H1 (cell line): ENCODE measurements around the gene ZMYND10. TPM values are rescaled to one million over a fixed set of nuclear protein-coding genes. Genes with fewer than 3 reads are reported as not detected.

Experiments used
- CBX5 ChIP-seq: fragments of 300-800, 300-1000 bp; sonication (generic); IDR thresholded peaks from 2 replicates; pipeline ENCODE4 v1.7.1; 2016; ENCODE audit warnings: antibody characterized with exemption, low read length, low read depth
- CBX8 ChIP-seq: fragments of 300-800, 300-1000 bp; sonication (generic); IDR thresholded peaks from 2 replicates; pipeline ENCODE4 v1.7.1; 2016; ENCODE audit warnings: low read depth, low read length, borderline replicate concordance
- CEBPB ChIP-seq: IDR thresholded peaks from 2 replicates; pipeline ENCODE4 v1.6.1; 2012; ENCODE audit warnings: low read depth, low read length
- CHD2 ChIP-seq: IDR thresholded peaks from 2 replicates; pipeline ENCODE4 v1.6.1; 2012; ENCODE audit warnings: low read length, improper control_type of control experiment
- CREB1 ChIP-seq: IDR thresholded peaks from 2 replicates; pipeline ENCODE4 v1.6.1; 2012; ENCODE audit warnings: inconsistent platforms
- EP300 ChIP-seq, 2 experiments: IDR thresholded peaks; 1 replicate in 1 of 2; 2 replicates in 1 of 2; pipeline ENCODE4 v1.6.1; 2011 to 2012; ENCODE audit warnings: low read depth in 2 of 2, low read length in 2 of 2, mild to moderate bottlenecking in 2 of 2, borderline replicate concordance in 1 of 2, inconsistent platforms in 1 of 2, moderate library complexity in 1 of 2
- HDAC6 ChIP-seq: IDR thresholded peaks from one replicate; pipeline ENCODE4 v1.7.1; 2012; ENCODE audit warnings: low read depth, mild to moderate bottlenecking, inconsistent platforms, low read length, moderate library complexity
- KDM5A ChIP-seq: fragments of 200-600 bp; IDR thresholded peaks from 2 replicates; pipeline ENCODE4 v1.7.1; 2012; ENCODE audit warnings: mild to moderate bottlenecking, low read length, inconsistent platforms, mixed read lengths
- POLR2A ChIP-seq, 2 experiments: IDR thresholded peaks; 1 replicate in 1 of 2; 2 replicates in 1 of 2; pipeline ENCODE4 v1.6.1; 2011; ENCODE audit warnings: low read depth in 2 of 2, low read length in 2 of 2, mild to moderate bottlenecking in 2 of 2; ENCODE audit errors: control extremely low read depth in 1 of 2
- RFX5 ChIP-seq: IDR thresholded peaks from 2 replicates; pipeline ENCODE4 v1.6.1; 2011; ENCODE audit warnings: low read depth, low read length, improper control_type of control experiment, borderline replicate concordance
- SP1 ChIP-seq: IDR thresholded peaks from 2 replicates; pipeline ENCODE4 v1.6.1; 2011; ENCODE audit warnings: low read depth, low read length
- SP2 ChIP-seq: IDR thresholded peaks from 2 replicates; pipeline ENCODE4 v1.6.1; 2012; ENCODE audit warnings: mild to moderate bottlenecking, low read length, inconsistent platforms
- SRF ChIP-seq: IDR thresholded peaks from 2 replicates; pipeline ENCODE4 v1.6.1; 2011; ENCODE audit warnings: mild to moderate bottlenecking, low read depth, low read length, moderate library complexity
- SUZ12 ChIP-seq: fragments of 200-600 bp; sonication (generic); IDR thresholded peaks from 2 replicates; pipeline ENCODE4 v1.6.1; 2012; ENCODE audit warnings: mild to moderate bottlenecking, inconsistent platforms, low read length, moderate library complexity, mixed read lengths
- TAF1 ChIP-seq: IDR thresholded peaks from 2 replicates; pipeline ENCODE4 v1.6.1; 2011; ENCODE audit warnings: mild to moderate bottlenecking, low read depth, low read length
- ZNF274 ChIP-seq: IDR thresholded peaks from 2 replicates; pipeline ENCODE4 v1.7.0; 2012; ENCODE audit warnings: low read length, borderline replicate concordance; ENCODE audit errors: extremely low read depth
- polyA plus RNA-seq, 7 experiments: library from polyadenylated mRNA; depleted of rRNA in 3 of 7; stranded (reverse) in 5 of 7; unstranded in 2 of 7; fragments of >200 nt in 5 of 7; fragments of 200-250 nt in 2 of 7; gene quantifications; 1 replicate in 5 of 7; 2 replicates in 1 of 7; 4 replicates in 1 of 7; pipeline versions ENCODE4 v1.2.1 to v1.2.3, GENCODE V29; 2011 to 2013; ENCODE audit warnings: missing spikeins in 2 of 7, mixed read lengths in 2 of 7
- total RNA-seq: library from RNA; stranded (reverse); fragmentation: NEBNext Ultra II Directional; extraction: Animal tissue kit (Norgen Biotek cat#: 25700); gene quantifications from 2 replicates; pipeline ENCODE4 v1.2.1, GENCODE V29; 2021
- TF ChIP-seq, protein P1 (sequence below): IDR thresholded peaks from 2 replicates; pipeline ENCODE4 v1.6.1; 2011; ENCODE audit warnings: low read length, improper control_type of control experiment
- TF ChIP-seq, protein P2 (sequence below): IDR thresholded peaks from 2 replicates; pipeline ENCODE4 v1.6.1; 2011; ENCODE audit warnings: low read depth, mild to moderate bottlenecking, low read length; ENCODE audit not compliant: insufficient read depth
- TF ChIP-seq, protein P3 (sequence below): IDR thresholded peaks from 2 replicates; pipeline ENCODE4 v1.6.1; 2012; ENCODE audit warnings: inconsistent platforms
- TF ChIP-seq, protein P4 (sequence below): IDR thresholded peaks from 2 replicates; pipeline ENCODE4 v1.6.1; 2012; ENCODE audit warnings: low read length, inconsistent platforms
- TF ChIP-seq, protein P5 (sequence below): IDR thresholded peaks from 2 replicates; pipeline ENCODE4 v1.6.1; 2012; ENCODE audit warnings: inconsistent platforms

Gene ZMYND10
- total and polyA plus RNA-seq, 2 of the 8 experiments (the other 6 are each of a cell fraction or from before 2014, with no cell fraction given): 0.56 to 0.79 TPM

DNA sequence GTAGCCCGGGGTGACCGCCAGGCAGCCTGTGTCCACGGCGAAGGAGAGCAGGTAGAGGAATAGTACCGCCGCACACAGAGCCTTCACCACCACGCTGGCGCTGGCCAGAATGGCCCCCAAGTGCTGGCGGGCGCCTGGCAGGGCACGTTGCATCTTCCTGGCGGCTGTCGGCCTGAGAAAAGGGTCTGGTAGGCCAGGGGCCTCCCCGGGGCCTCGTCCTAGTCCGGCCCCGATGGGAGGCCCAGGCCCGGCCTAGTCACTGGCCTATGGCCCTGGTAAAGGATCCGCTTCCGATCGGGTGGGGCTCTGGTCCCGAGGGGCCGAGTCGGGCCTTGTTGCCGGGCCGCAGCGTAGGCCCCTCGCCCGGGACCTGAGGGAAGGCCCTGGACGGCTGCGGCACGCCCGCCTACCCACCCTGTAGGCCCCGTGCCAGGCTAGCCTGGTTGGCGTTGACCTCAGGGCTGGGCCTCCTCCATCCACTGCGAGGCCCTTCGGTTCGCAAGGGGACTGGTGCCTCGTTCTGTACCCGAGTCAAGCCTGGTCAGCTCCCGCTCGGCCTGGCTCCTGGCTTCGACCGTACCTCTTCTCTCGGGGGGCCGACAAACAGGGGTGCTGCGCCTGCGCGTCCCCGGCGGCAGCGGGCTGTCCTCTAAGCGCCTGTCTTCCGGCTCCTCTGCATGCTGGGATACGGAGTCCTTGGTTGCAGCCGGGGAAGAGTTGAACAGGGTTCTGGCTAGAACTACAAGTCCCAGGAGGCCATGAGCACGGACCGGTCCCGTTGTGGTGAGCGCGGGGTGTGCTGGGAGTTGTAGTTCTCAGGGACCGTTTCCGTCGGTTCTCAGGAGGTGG, 13.6 kb upstream of the ZMYND10 start, which contains the start of gene TMEM115 (continued):
- TF ChIP-seq SUZ12 (no peak), SP2 (no peak), CREB1 (peak; percentile 84), RFX5 (no peak), EP300 (IDR thresholded peaks at IDR 0.05; ENCODE audit: borderline replicate concordance in 1 of 2, low read depth in 2 of 2, low read length in 2 of 2) (no peak), KDM5A (no peak; the same call in 1 of the 2 replicates), CBX8 (no peak), POLR2A (IDR thresholded peaks at IDR 0.05; ENCODE audit: control extremely low read depth in 1 of 2, low read depth in 2 of 2, low read length in 2 of 2) (no peak), SRF (no peak), ZNF274 (no peak), CEBPB (no peak), TAF1 (peak; percentile 72), CHD2 (peak; percentile 68), HDAC6 (no peak), SP1 (no peak), CBX5 (no peak)
- TF ChIP-seq, protein P1, sequence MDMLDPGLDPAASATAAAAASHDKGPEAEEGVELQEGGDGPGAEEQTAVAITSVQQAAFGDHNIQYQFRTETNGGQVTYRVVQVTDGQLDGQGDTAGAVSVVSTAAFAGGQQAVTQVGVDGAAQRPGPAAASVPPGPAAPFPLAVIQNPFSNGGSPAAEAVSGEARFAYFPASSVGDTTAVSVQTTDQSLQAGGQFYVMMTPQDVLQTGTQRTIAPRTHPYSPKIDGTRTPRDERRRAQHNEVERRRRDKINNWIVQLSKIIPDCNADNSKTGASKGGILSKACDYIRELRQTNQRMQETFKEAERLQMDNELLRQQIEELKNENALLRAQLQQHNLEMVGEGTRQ: no peak
- TF ChIP-seq, protein P2, sequence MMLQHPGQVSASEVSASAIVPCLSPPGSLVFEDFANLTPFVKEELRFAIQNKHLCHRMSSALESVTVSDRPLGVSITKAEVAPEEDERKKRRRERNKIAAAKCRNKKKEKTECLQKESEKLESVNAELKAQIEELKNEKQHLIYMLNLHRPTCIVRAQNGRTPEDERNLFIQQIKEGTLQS: peak; percentile 58; the same call in 1 of the 2 replicates
- TF ChIP-seq, protein P3, sequence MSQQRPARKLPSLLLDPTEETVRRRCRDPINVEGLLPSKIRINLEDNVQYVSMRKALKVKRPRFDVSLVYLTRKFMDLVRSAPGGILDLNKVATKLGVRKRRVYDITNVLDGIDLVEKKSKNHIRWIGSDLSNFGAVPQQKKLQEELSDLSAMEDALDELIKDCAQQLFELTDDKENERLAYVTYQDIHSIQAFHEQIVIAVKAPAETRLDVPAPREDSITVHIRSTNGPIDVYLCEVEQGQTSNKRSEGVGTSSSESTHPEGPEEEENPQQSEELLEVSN: 0 out of 2 replicates have a peak, but pooled peaks have one; percentile 49
- TF ChIP-seq, protein P4, sequence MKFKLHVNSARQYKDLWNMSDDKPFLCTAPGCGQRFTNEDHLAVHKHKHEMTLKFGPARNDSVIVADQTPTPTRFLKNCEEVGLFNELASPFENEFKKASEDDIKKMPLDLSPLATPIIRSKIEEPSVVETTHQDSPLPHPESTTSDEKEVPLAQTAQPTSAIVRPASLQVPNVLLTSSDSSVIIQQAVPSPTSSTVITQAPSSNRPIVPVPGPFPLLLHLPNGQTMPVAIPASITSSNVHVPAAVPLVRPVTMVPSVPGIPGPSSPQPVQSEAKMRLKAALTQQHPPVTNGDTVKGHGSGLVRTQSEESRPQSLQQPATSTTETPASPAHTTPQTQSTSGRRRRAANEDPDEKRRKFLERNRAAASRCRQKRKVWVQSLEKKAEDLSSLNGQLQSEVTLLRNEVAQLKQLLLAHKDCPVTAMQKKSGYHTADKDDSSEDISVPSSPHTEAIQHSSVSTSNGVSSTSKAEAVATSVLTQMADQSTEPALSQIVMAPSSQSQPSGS: no peak
- TF ChIP-seq, protein P5, sequence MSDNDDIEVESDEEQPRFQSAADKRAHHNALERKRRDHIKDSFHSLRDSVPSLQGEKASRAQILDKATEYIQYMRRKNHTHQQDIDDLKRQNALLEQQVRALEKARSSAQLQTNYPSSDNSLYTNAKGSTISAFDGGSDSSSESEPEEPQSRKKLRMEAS: no peak; the same call in 1 of the 2 replicates
